HCT116 (cell line): Measurements from ENCODE around the gene BNC2. TPM values are rescaled to one million over a fixed set of nuclear protein-coding genes. Genes with fewer than 3 reads are reported as not detected.

ENCODE experiments used
- ATAC-seq: fragments of 200-7000 bp; cut with Tn5 transposase; 2 replicates; pipeline ENCODE4 v1.9.1; 2020; ENCODE audit warnings: mild to moderate bottlenecking, moderate library complexity
- BruUV-seq: library from RNA; stranded (reverse); fragments of 400-500 nt; replicated peaks from 2 replicates; lab custom pipeline; 2021; lab: Mats Ljungman, UMichigan
- CTCF ChIA-PET: fragments of 300-600 bp; sonication (Branson Sonifier 250); formaldehyde crosslinking; loops from one replicate; lab custom pipeline; 2021; ENCODE audit warnings: antibody characterized with exemption; lab: Charles Lee
- POLR2A ChIA-PET: fragments of 300-600, 350-600 bp; sonication (Branson Sonifier 250); formaldehyde crosslinking; loops from one replicate; lab custom pipeline; 2021; ENCODE audit warnings: antibody characterized with exemption; lab: Charles Lee
- RAD21 ChIA-PET, 2 experiments: fragments of 300-600 bp; sonication (Branson Sonifier 250); formaldehyde crosslinking; loops; one replicate each; lab custom pipeline; 2023; ENCODE audit warnings: low total read pairs in 2 of 2; ENCODE audit not compliant: uncharacterized antibody in 2 of 2, unreplicated experiment in 2 of 2, low non-redundant PET in 1 of 2; lab: Charles Lee
- DNase-seq: peaks from one replicate; pipeline ENCODE4 v3.0.0-alpha.2; 2010; ENCODE audit warnings: low read depth, low spot score
- H2AFZ ChIP-seq: fragments of 200-600 bp; shearing (Covaris generic), sonication (generic); 2 replicates; pipeline ENCODE4 v1.6.1; 2017; ENCODE audit warnings: low read depth, mixed run types, mixed read lengths, antibody characterized with exemption, low read length; ENCODE audit not compliant: poor library complexity, severe bottlenecking
- H3K27ac ChIP-seq: 2 replicates; pipeline ENCODE4 v1.5.1; 2012; ENCODE audit warnings: low read depth, low read length
- H3K27me3 ChIP-seq: fragments of 200-600 bp; sonication (generic); 2 replicates; pipeline ENCODE4 v1.6.1; 2016; ENCODE audit warnings: mixed run types, low read length, mixed read lengths; ENCODE audit not compliant: insufficient read depth
- H3K36me3 ChIP-seq, 2 experiments: fragments of 200-500 bp in 1 of 2; fragments of 200-600 bp in 1 of 2; sonication (Bioruptor generic) in 1 of 2; sonication (generic) in 1 of 2; 2 replicates each; pipeline versions ENCODE4 v1.5.1 to v1.6.1; 2014 to 2016; ENCODE audit warnings: low read length in 2 of 2, inconsistent platforms in 1 of 2, mixed read lengths in 1 of 2, mixed run types in 1 of 2; ENCODE audit not compliant: insufficient read depth in 2 of 2, control insufficient read depth in 1 of 2
- H3K4me1 ChIP-seq, 2 experiments: fragments of 200-600 bp in 1 of 2; sonication (generic) in 1 of 2; 2 replicates each; pipeline versions ENCODE4 v1.5.1 to v1.6.1; 2012 to 2017; ENCODE audit warnings: low read length in 2 of 2, inconsistent platforms in 1 of 2, mild to moderate bottlenecking in 1 of 2, mixed read lengths in 1 of 2, mixed run types in 1 of 2, moderate library complexity in 1 of 2; ENCODE audit not compliant: insufficient read depth in 2 of 2, control insufficient read depth in 1 of 2
- H3K4me2 ChIP-seq: fragments of 200-600 bp; sonication (generic); 2 replicates; pipeline ENCODE4 v1.6.1; 2017; ENCODE audit warnings: mixed run types, low read length, mixed read lengths
- H3K4me3 ChIP-seq, 2 experiments: fragments of 200-600 bp in 1 of 2; sonication (generic) in 1 of 2; replicated peaks in 1 of 2; 2 replicates each; pipeline ENCODE4 v1.5.1; 2011 to 2016; ENCODE audit warnings: low read length in 2 of 2, control low read depth in 1 of 2, low read depth in 1 of 2, mild to moderate bottlenecking in 1 of 2, mixed read lengths in 1 of 2, mixed run types in 1 of 2
- H3K79me2 ChIP-seq: fragments of 200-600 bp; sonication (generic); 2 replicates; pipeline ENCODE4 v1.6.1; 2017; ENCODE audit warnings: mild to moderate bottlenecking, mixed run types, low read length, moderate library complexity, mixed read lengths; ENCODE audit not compliant: insufficient read depth
- H3K9ac ChIP-seq: fragments of 200-600 bp; sonication (generic); 2 replicates; pipeline ENCODE4 v1.6.1; 2016; ENCODE audit warnings: low read length, mixed read lengths
- H3K9me2 ChIP-seq: fragments of 200-600 bp; sonication (generic), shearing (Covaris generic); 2 replicates; pipeline ENCODE4 v1.6.1; 2017; ENCODE audit warnings: mixed run types, mild to moderate bottlenecking, moderate library complexity; ENCODE audit not compliant: insufficient read depth
- H3K9me3 ChIP-seq, 2 experiments: fragments of 200-500 bp in 1 of 2; fragments of 200-600 bp in 1 of 2; sonication (Bioruptor generic) in 1 of 2; sonication (generic) in 1 of 2; 2 replicates each; pipeline ENCODE4 v1.6.1; 2014 to 2017; ENCODE audit warnings: low read length in 2 of 2, mixed read lengths in 2 of 2, inconsistent platforms in 1 of 2, low read depth in 1 of 2, mild to moderate bottlenecking in 1 of 2, mixed run types in 1 of 2, moderate library complexity in 1 of 2; ENCODE audit not compliant: control insufficient read depth in 1 of 2, insufficient read depth in 1 of 2
- H4K20me1 ChIP-seq: fragments of 200-600 bp; sonication (generic), shearing (Covaris generic); 2 replicates; pipeline ENCODE4 v1.6.1; 2017; ENCODE audit warnings: mixed run types, mild to moderate bottlenecking, moderate library complexity; ENCODE audit not compliant: insufficient read depth
- ELF1 ChIP-seq: IDR thresholded peaks from 2 replicates; pipeline ENCODE4 v1.6.1; 2012; ENCODE audit warnings: low read depth, borderline replicate concordance
- EZH2 ChIP-seq: fragments of 200-600 bp; sonication (generic); IDR thresholded peaks from 2 replicates; pipeline ENCODE4 v1.6.1; 2017; ENCODE audit warnings: antibody characterized with exemption, mixed run types
- EZH2phosphoT487 ChIP-seq: fragments of 200-600 bp; IDR thresholded peaks from 2 replicates; pipeline ENCODE4 v1.6.1; 2018; ENCODE audit warnings: antibody characterized with exemption, borderline replicate concordance
- FOSL1 ChIP-seq: IDR thresholded peaks from 2 replicates; pipeline ENCODE4 v1.6.1; 2012; ENCODE audit warnings: low read depth
- MAX ChIP-seq: IDR thresholded peaks from 2 replicates; pipeline ENCODE4 v1.6.1; 2012
- POLR2A ChIP-seq: IDR thresholded peaks from 2 replicates; pipeline ENCODE4 v1.7.0; 2011; ENCODE audit warnings: borderline replicate concordance; ENCODE audit not compliant: insufficient read depth, insufficient read length; ENCODE audit errors: extremely low read depth
- POLR2AphosphoS5 ChIP-seq: IDR thresholded peaks from 2 replicates; pipeline ENCODE4 v1.6.1; 2011; ENCODE audit warnings: mild to moderate bottlenecking, low read depth, low read length, moderate library complexity
- RAD21 ChIP-seq: IDR thresholded peaks from 2 replicates; pipeline ENCODE4 v1.6.1; 2012; ENCODE audit warnings: low read depth, mild to moderate bottlenecking
- SP1 ChIP-seq: IDR thresholded peaks from 2 replicates; pipeline ENCODE4 v1.6.1; 2012; ENCODE audit warnings: low read depth
- TCF7L2 ChIP-seq: IDR thresholded peaks from 2 replicates; pipeline ENCODE4 v1.7.0; 2011; ENCODE audit warnings: borderline replicate concordance, inconsistent platforms; ENCODE audit not compliant: insufficient read depth, insufficient read length; ENCODE audit errors: extremely low read depth
- ZFX ChIP-seq: fragments of 450-650 bp; IDR thresholded peaks from 2 replicates; pipeline ENCODE4 v1.6.1; 2017
- intact Hi-C: fragments of 100-400 bp; cut with micrococcal nuclease; formaldehyde crosslinking; loops from 2 replicates; pipeline ENCODE4 v1.10.0; 2022
- total RNA-seq: library from RNA; stranded (reverse); gene quantifications from one replicate; pipeline ENCODE4 v1.2.1, GENCODE V29; 2021; ENCODE audit not compliant: unreplicated experiment

The BNC2 gene
- total RNA-seq, 1 experiment from 2014 or later, result 0.37 TPM

- H3K27ac ChIP-seq, result no peak overlapping the region
- H3K9me2 ChIP-seq, result no peaks in the 10 kb centered on the region
- DNase-seq (no peak), ATAC-seq (no peak)
- H3K4me2 ChIP-seq, result no peak overlapping the region
- no peaks in the 10 kb centered on the region for H3K4me1 ChIP-seq
- no peaks in the 10 kb centered on the region for H4K20me1 ChIP-seq
- H2AFZ ChIP-seq, result no peak overlapping the region
- RAD21 ChIA-PET, result no interaction called here
- H3K9me3 ChIP-seq, result no peaks in the 10 kb centered on the region
- H3K4me3 ChIP-seq, result no peak overlapping the region
- intact Hi-C loops, result no loop called here
- H3K36me3 ChIP-seq, result no peaks in the 10 kb centered on the region
- POLR2A ChIA-PET, result no interaction called here
- peaks cover 30% of the 10 kb centered on the region for H3K27me3 ChIP-seq
- H3K9ac ChIP-seq, result no peak overlapping the region
- no peaks in the 10 kb centered on the region for H3K79me2 ChIP-seq
- BruUV-seq, result no TSS peak
- CTCF ChIA-PET, result no interaction called here
- TF ChIP-seq FOSL1 (no peak), EZH2 (no peak), ZFX (no peak), SP1 (no peak), POLR2AphosphoS5 (no peak)
Observed at GRCh38 chr9:16450578-16450977, 419.9 kb downstream of the BNC2 start.

- ChIA-PET CTCF (no interaction called here), RAD21 (no interaction called here), POLR2A (no interaction called here)
- no peak for DNase-seq
- H3K36me3 ChIP-seq, result no peaks in the 10 kb centered on the region
- no peaks in the 10 kb centered on the region for H4K20me1 ChIP-seq
- no peaks in the 10 kb centered on the region for H3K9me3 ChIP-seq
- no peak overlapping the region for H3K9ac ChIP-seq
- TF ChIP-seq EZH2phosphoT487 (no peak), RAD21 (no peak), MAX (no peak), TCF7L2 (no peak), ELF1 (no peak), EZH2 (no peak), POLR2A (no peak)
- H2AFZ ChIP-seq, result no peak overlapping the region
- intact Hi-C loops, result no loop called here
- H3K4me2 ChIP-seq, result no peak overlapping the region
- no peak for ATAC-seq
- H3K4me1 ChIP-seq, result no peaks in the 10 kb centered on the region
- H3K79me2 ChIP-seq, result no peaks in the 10 kb centered on the region
- no peak overlapping the region for H3K4me3 ChIP-seq
- BruUV-seq, result no TSS peak
- H3K27ac ChIP-seq, result no peak overlapping the region
- H3K27me3 ChIP-seq, result peaks cover 35% of the 10 kb centered on the region
- H3K9me2 ChIP-seq, result no peaks in the 10 kb centered on the region
Observed at GRCh38 chr9:16450043-16450442, 420.4 kb downstream of the BNC2 start.
